HepG2 (cell line): ENCODE measurements around the gene ARHGEF6. TPM values are rescaled to one million over a fixed set of nuclear protein-coding genes. Genes with fewer than 3 reads are reported as not detected.

Experiments
- ATAC-seq: fragments of 200-7000 bp; cut with Tn5 transposase; 3 replicates; pipeline ENCODE4 v1.9.1; 2020; ENCODE audit warnings: mild to moderate bottlenecking, moderate library complexity
- BruUV-seq: library from RNA; stranded (reverse); fragments of 400-500 nt; replicated peaks from 2 replicates; lab custom pipeline; 2021; lab: Mats Ljungman, UMichigan
- CTCF ChIA-PET: fragments of 300-600 bp; formaldehyde crosslinking; extraction: SDS; loops from one replicate; lab custom pipeline; 2021; ENCODE audit warnings: low total read pairs, inconsistent platforms, low intra/inter-chr PET ratio; lab: Yijun Ruan, JAX
- POLR2A ChIA-PET: fragments of 350-600 bp; sonication (Branson Sonifier 250); formaldehyde crosslinking; loops from one replicate; lab custom pipeline; 2020; ENCODE audit warnings: antibody characterized with exemption, inconsistent platforms; lab: Yijun Ruan, JAX
- DNase-seq: peaks from one replicate; pipeline ENCODE4 v3.0.0-alpha.2; 2015; ENCODE audit warnings: low spot score
- FAIRE-seq: peaks from 3 replicates; lab custom pipeline; 2011; peaks lifted over from hg19 to GRCh38; lab: Jason Lieb, UNC
- H2AFZ ChIP-seq: one replicate; pipeline ENCODE4 v1.6.1; 2011; ENCODE audit warnings: low read length, inconsistent platforms
- H3K27ac ChIP-seq: fragments of 300-600 bp; 3 replicates; pipeline ENCODE4 v1.8.0; 2011; ENCODE audit warnings: mixed run types, mild to moderate bottlenecking, mixed read lengths, low read length, inconsistent platforms; ENCODE audit not compliant: insufficient read depth; ENCODE audit errors: extremely low read length
- H3K27me3 ChIP-seq, 2 experiments: fragments of 200-600 bp in 1 of 2; 2 replicates in 1 of 2; 3 replicates in 1 of 2; pipeline versions ENCODE4 v1.6.0 to v1.8.0; 2011; ENCODE audit warnings: low read length in 2 of 2, mild to moderate bottlenecking in 2 of 2, moderate library complexity in 2 of 2, inconsistent platforms in 1 of 2; ENCODE audit not compliant: insufficient read depth in 2 of 2, control insufficient read depth in 1 of 2
- H3K36me3 ChIP-seq, 2 experiments: fragments of 200-600 bp in 1 of 2; replicated peaks in 1 of 2; 2 replicates in 1 of 2; 3 replicates in 1 of 2; pipeline versions ENCODE4 v1.5.1 to v1.8.0; 2011; ENCODE audit warnings: low read length in 2 of 2, inconsistent platforms in 1 of 2; ENCODE audit not compliant: insufficient read depth in 2 of 2, control insufficient read depth in 1 of 2
- H3K4me1 ChIP-seq: 2 replicates; pipeline ENCODE4 v1.5.1; 2012; ENCODE audit warnings: low read length, inconsistent platforms; ENCODE audit not compliant: insufficient read depth
- H3K4me2 ChIP-seq: 2 replicates; pipeline ENCODE4 v1.6.0; 2011; ENCODE audit warnings: low read depth, low read length, inconsistent platforms
- H3K4me3 ChIP-seq, 3 experiments: fragments of 200-600 bp in 1 of 3; sonication (generic), shearing (Covaris generic) in 1 of 3; replicated peaks in 1 of 3; 2 replicates each; pipeline ENCODE4 v1.5.1; 2011 to 2016; ENCODE audit warnings: low read length in 3 of 3, inconsistent platforms in 2 of 3, low read depth in 2 of 3, mild to moderate bottlenecking in 2 of 3, control low read depth in 1 of 3, mixed read lengths in 1 of 3; ENCODE audit not compliant: insufficient read depth in 1 of 3
- H3K79me2 ChIP-seq: one replicate; pipeline ENCODE4 v1.6.1; 2011; ENCODE audit warnings: low read length, inconsistent platforms; ENCODE audit not compliant: insufficient read depth
- H3K9ac ChIP-seq: 2 replicates; pipeline ENCODE4 v1.6.0; 2011; ENCODE audit warnings: mild to moderate bottlenecking, low read depth, low read length, inconsistent platforms; ENCODE audit not compliant: insufficient read depth
- H3K9me3 ChIP-seq: 2 replicates; pipeline ENCODE4 v1.5.1; 2012; ENCODE audit warnings: mild to moderate bottlenecking, low read length
- H4K20me1 ChIP-seq: 2 replicates; pipeline ENCODE4 v1.6.0; 2011; ENCODE audit warnings: inconsistent platforms, mild to moderate bottlenecking, low read length, moderate library complexity; ENCODE audit not compliant: insufficient read depth
- CCAR2 ChIP-seq: fragments of 200-400 bp; formaldehyde crosslinking; optimal IDR thresholded peaks from 2 replicates; pipeline ENCODE3; 2018; ENCODE audit warnings: low read depth, mild to moderate bottlenecking, low read length, moderate library complexity
- EP300 ChIP-seq, 3 experiments: sonication (generic) in 1 of 3; formaldehyde crosslinking in 1 of 3; IDR thresholded peaks; 2 replicates each; pipeline versions ENCODE4 v1.5.1 to v1.6.1; 2011 to 2020; ENCODE audit warnings: low read depth in 2 of 3, low read length in 2 of 3, borderline replicate concordance in 1 of 3, improper control_type of control experiment in 1 of 3, mild to moderate bottlenecking in 1 of 3, missing genetic modification reagents in 1 of 3, moderate library complexity in 1 of 3
- GRHL1 ChIP-seq: sonication (generic); formaldehyde crosslinking; conservative IDR thresholded peaks from 2 replicates; pipeline ENCODE4 v1.8.0; 2022; ENCODE audit warnings: missing genetic modification reagents
- KAT7 ChIP-seq: IDR thresholded peaks from 2 replicates; pipeline ENCODE4 v1.6.1; 2018; ENCODE audit warnings: borderline replicate concordance, missing compliant biosample characterization
- NFE2L1 ChIP-seq: sonication (generic); formaldehyde crosslinking; IDR thresholded peaks from 2 replicates; pipeline ENCODE4 v1.4.0; 2020; ENCODE audit warnings: missing genetic modification reagents, mild to moderate bottlenecking, borderline replicate concordance
- NFYC ChIP-seq: IDR thresholded peaks from 2 replicates; pipeline ENCODE4 v1.6.1; 2016; ENCODE audit warnings: missing genetic modification reagents, missing compliant biosample characterization
- RNF219 ChIP-seq: sonication (generic); formaldehyde crosslinking; IDR thresholded peaks from 2 replicates; pipeline ENCODE4 v1.5.0; 2020; ENCODE audit warnings: mild to moderate bottlenecking, missing genetic modification reagents
- SIN3A ChIP-seq: IDR thresholded peaks from 2 replicates; pipeline ENCODE4 v1.6.1; 2011; ENCODE audit warnings: low read depth, mild to moderate bottlenecking, control low read depth, low read length, borderline replicate concordance
- SIX4 ChIP-seq: sonication (generic); formaldehyde crosslinking; IDR thresholded peaks from 2 replicates; pipeline ENCODE4 v1.4.0; 2020; ENCODE audit warnings: missing genetic modification reagents
- SMYD3 ChIP-seq: sonication (generic); formaldehyde crosslinking; IDR thresholded peaks from 2 replicates; pipeline ENCODE4 v1.8.1; 2023; ENCODE audit warnings: mild to moderate bottlenecking, missing genetic modification reagents
- SRF ChIP-seq: IDR thresholded peaks from 2 replicates; pipeline ENCODE4 v1.6.1; 2011; ENCODE audit warnings: mild to moderate bottlenecking, low read depth, low read length, moderate library complexity
- TFAP4 ChIP-seq: sonication (generic); IDR thresholded peaks from 2 replicates; pipeline ENCODE4 v1.6.1; 2016; ENCODE audit warnings: low read depth, borderline replicate concordance
- WIZ ChIP-seq: sonication (generic); formaldehyde crosslinking; IDR thresholded peaks from 2 replicates; pipeline ENCODE4 v1.5.1; 2020; ENCODE audit warnings: mild to moderate bottlenecking, missing genetic modification reagents
- ZFAT ChIP-seq: sonication (generic); formaldehyde crosslinking; conservative IDR thresholded peaks from 2 replicates; pipeline ENCODE4 v1.8.1; 2023; ENCODE audit warnings: missing genetic modification reagents, inconsistent platforms
- ZNF101 ChIP-seq: sonication (generic); formaldehyde crosslinking; IDR thresholded peaks from 2 replicates; pipeline ENCODE4 v1.4.0; 2020; ENCODE audit warnings: mild to moderate bottlenecking, low read depth, missing genetic modification reagents, borderline replicate concordance
- ZNF484 ChIP-seq: sonication (generic); formaldehyde crosslinking; IDR thresholded peaks from 2 replicates; pipeline ENCODE4 v1.5.1; 2020; ENCODE audit warnings: mild to moderate bottlenecking, low read depth, missing genetic modification reagents, borderline replicate concordance
- ZNF768 ChIP-seq: sonication (generic); formaldehyde crosslinking; IDR thresholded peaks from 2 replicates; pipeline ENCODE4 v1.4.0; 2020; ENCODE audit warnings: missing genetic modification reagents
- whole genome bisulfite sequencing: methylation state at CpG from one replicate; pipeline ENCODE4 v1.1.6; 2017; ENCODE audit warnings: low lambda C conversion rate; 5-methylcytosine and 5-hydroxymethylcytosine counted together
- in situ Hi-C: cut with HindIII; loops from 2 replicates; pipeline ENCODE4 v1.10.0; 2017; ENCODE audit warnings: low pct_unique_long_range_greater_than_20kb; ENCODE audit not compliant: extremely low pct_ligation_motif_present
- intact Hi-C: fragments of 100-400 bp; cut with micrococcal nuclease; formaldehyde crosslinking; loops from one replicate; pipeline ENCODE4 v1.10.0; 2022; ENCODE audit not compliant: unreplicated experiment
- polyA plus RNA-seq, 8 experiments: library from polyadenylated mRNA; depleted of rRNA in 3 of 8; stranded (reverse) in 7 of 8; unstranded in 1 of 8; fragments of >200 nt; fragmentation: Illumina TruSeq in 4 of 8; extraction: Trizol in 4 of 8; gene quantifications; 2 replicates each; pipeline versions ENCODE4 v1.2.1 to v1.2.3, GENCODE V29; 2011 to 2016; ENCODE audit warnings: low read depth in 4 of 8, missing spikeins in 1 of 8, mixed read lengths in 1 of 8; ENCODE audit not compliant: insufficient read depth in 1 of 8
- total RNA-seq, 5 experiments: library from RNA; depleted of rRNA; stranded (reverse); fragments of >200 nt; fragmentation: Illumina TruSeq; extraction: Trizol; gene quantifications; 2 replicates each; pipeline ENCODE4 v1.2.3, GENCODE V29; 2016; ENCODE audit warnings: low read depth in 1 of 5

ARHGEF6 gene
- total and polyA plus RNA-seq, 2 of the 13 experiments (the other 11 are each of a cell fraction or from before 2014, with no cell fraction given): 0.03 TPM; not detected in 1

- TF ChIP-seq EP300 (IDR thresholded peaks at IDR 0.05; ENCODE audit: low read depth in 2 of 2, low read length in 2 of 2) (no peak), EP300 (CRISPR knock-in tag; IDR thresholded peaks at IDR 0.05; ENCODE audit: borderline replicate concordance) (no peak), NFE2L1 (CRISPR knock-in tag) (no peak), SMYD3 (CRISPR knock-in tag) (no peak), ZNF484 (CRISPR knock-in tag) (no peak), TFAP4 (no peak), SIN3A (no peak), KAT7 (CRISPR knock-in tag) (no peak), NFYC (CRISPR knock-in tag) (no peak), CCAR2 (no peak), SRF (no peak)
Observed at GRCh38 chrX:136823175-136823574, 42.4 kb upstream of the ARHGEF6 start (continued).

GRCh38 chrX:136822337-136823095, 41.8 kb upstream of the ARHGEF6 start:
- ATAC-seq (no peak), DNase-seq (no peak), FAIRE-seq (no peak)
- no peaks in the 10 kb centered on the region for H3K27me3 ChIP-seq
- CTCF ChIA-PET: no interaction called here
- no peaks in the 10 kb centered on the region for H3K79me2 ChIP-seq
- H3K4me3 ChIP-seq: no peak overlapping the region
- in situ Hi-C loops (no loop called here), intact Hi-C loops (no loop called here)
- POLR2A ChIA-PET: interaction anchor here (1.4 kb wide), 1 partner anchor 58 kb away, joined by 4 read pairs; the partner anchor contains the start of gene RBMX
- H3K27ac ChIP-seq: no peak overlapping the region
- H4K20me1 ChIP-seq: no peaks in the 10 kb centered on the region
- no peak overlapping the region for H2AFZ ChIP-seq
- no peaks in the 10 kb centered on the region for H3K4me1 ChIP-seq
- WGBS: 93% methylated on average over 5 of the region's 5 CpGs
- no peak for TF ChIP-seq GRHL1 (CRISPR knock-in tag)
- TF ChIP-seq ZFAT (CRISPR knock-in tag): no peak
- TF ChIP-seq ZNF101: no peak
- TF ChIP-seq ZNF768: no peak
- no peak for TF ChIP-seq RNF219 (CRISPR knock-in tag)
- TF ChIP-seq WIZ (CRISPR knock-in tag): no peak
- TF ChIP-seq SIX4 (CRISPR knock-in tag): no peak
- TF ChIP-seq, all 625 proteins: peak for 0
- H3K36me3 ChIP-seq: no peaks in the 10 kb centered on the region
- no peaks in the 10 kb centered on the region for H3K9me3 ChIP-seq
- no peak overlapping the region for H3K9ac ChIP-seq
- no TSS peak for BruUV-seq
- H3K4me2 ChIP-seq: no peak overlapping the region
